Measurements from ENCODE around the gene CARNS1.

The CARNS1 gene

GRCh38 chr11:67433536-67434394 lies 18.3 kb downstream of the CARNS1 start:
- Histone ChIP-seq H3K9me3 (ENCODE audit: control insufficient read depth, low read length) (no peaks in the 10 kb centered on the region), H3K4me1 (no peaks in the 10 kb centered on the region), H3K27ac (no peak overlapping the region), H3K4me3 (ENCODE audit: low read depth, low read length) (no peak overlapping the region), H3K27me3 (ENCODE audit: control insufficient read depth, insufficient read depth, low read length) (no peaks in the 10 kb centered on the region), H3K79me2 (peaks cover 9% of the 10 kb centered on the region), H3K4me2 (ENCODE audit: low read length) (no peak overlapping the region), H2AFZ (no peak overlapping the region), H3K36me3 (ENCODE audit: control insufficient read depth, insufficient read depth, low read length) (no peaks in the 10 kb centered on the region), H3K9ac (no peak overlapping the region)
- no peak for TF ChIP-seq CTCF (IDR thresholded peaks at IDR 0.05)

GRCh38 chr11:67434395-67434881 lies 19.0 kb downstream of the CARNS1 start:
- Histone ChIP-seq H3K9ac (no peak overlapping the region), H3K4me3 (ENCODE audit: low read depth, low read length) (no peak overlapping the region), H3K79me2 (peaks cover 5% of the 10 kb centered on the region), H3K27ac (no peak overlapping the region), H2AFZ (no peak overlapping the region), H3K4me2 (ENCODE audit: low read length) (no peak overlapping the region), H3K27me3 (ENCODE audit: control insufficient read depth, insufficient read depth, low read length) (no peaks in the 10 kb centered on the region), H3K4me1 (no peaks in the 10 kb centered on the region), H3K9me3 (ENCODE audit: control insufficient read depth, low read length) (no peaks in the 10 kb centered on the region), H3K36me3 (ENCODE audit: control insufficient read depth, insufficient read depth, low read length) (no peaks in the 10 kb centered on the region)
- TF ChIP-seq CTCF (IDR thresholded peaks at IDR 0.05): no peak

DNA sequence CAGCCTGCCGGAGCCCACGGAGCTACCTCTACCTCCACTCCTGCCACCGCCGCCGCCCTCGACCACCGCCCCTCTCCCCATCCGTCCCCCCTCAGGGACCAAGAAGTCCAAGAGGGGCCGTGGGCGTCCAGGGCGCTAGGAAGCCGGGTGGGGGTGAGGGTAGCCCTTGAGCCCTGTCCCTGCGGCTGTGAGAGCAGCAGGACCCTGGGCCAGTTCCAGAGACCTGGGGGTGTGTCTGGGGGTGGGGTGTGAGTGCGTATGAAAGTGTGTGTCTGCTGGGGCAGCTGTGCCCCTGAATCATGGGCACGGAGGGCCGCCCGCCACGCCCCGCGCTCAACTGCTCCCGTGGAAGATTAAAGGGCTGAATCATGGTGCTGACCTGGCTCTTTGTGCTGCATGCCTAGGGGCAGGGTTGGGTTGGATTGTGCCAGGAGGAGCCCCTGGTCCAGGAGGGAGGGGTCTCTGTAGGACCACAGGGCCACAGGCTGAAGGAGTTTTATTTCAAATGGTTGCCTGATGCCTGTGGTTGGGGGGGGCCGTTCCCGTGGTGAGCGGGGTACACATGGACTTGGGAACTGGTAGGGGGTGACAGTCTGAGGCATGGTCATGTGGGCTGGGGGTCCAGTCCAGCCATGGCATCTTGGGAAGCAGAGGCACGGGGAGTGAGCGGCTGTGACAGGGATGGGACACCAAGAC lies 19.7 kb downstream of the CARNS1 start:
- Histone ChIP-seq H3K4me2 (ENCODE audit: low read length) (no peak overlapping the region), H3K27ac (no peak overlapping the region), H3K79me2 (peaks cover 2% of the 10 kb centered on the region), H3K36me3 (ENCODE audit: control insufficient read depth, insufficient read depth, low read length) (no peaks in the 10 kb centered on the region), H3K4me1 (no peaks in the 10 kb centered on the region), H3K9ac (no peak overlapping the region), H3K27me3 (ENCODE audit: control insufficient read depth, insufficient read depth, low read length) (no peaks in the 10 kb centered on the region), H3K4me3 (ENCODE audit: low read depth, low read length) (no peak overlapping the region), H3K9me3 (ENCODE audit: control insufficient read depth, low read length) (no peaks in the 10 kb centered on the region), H2AFZ (no peak overlapping the region)
- TF ChIP-seq CTCF (IDR thresholded peaks at IDR 0.05): no peak

DNA sequence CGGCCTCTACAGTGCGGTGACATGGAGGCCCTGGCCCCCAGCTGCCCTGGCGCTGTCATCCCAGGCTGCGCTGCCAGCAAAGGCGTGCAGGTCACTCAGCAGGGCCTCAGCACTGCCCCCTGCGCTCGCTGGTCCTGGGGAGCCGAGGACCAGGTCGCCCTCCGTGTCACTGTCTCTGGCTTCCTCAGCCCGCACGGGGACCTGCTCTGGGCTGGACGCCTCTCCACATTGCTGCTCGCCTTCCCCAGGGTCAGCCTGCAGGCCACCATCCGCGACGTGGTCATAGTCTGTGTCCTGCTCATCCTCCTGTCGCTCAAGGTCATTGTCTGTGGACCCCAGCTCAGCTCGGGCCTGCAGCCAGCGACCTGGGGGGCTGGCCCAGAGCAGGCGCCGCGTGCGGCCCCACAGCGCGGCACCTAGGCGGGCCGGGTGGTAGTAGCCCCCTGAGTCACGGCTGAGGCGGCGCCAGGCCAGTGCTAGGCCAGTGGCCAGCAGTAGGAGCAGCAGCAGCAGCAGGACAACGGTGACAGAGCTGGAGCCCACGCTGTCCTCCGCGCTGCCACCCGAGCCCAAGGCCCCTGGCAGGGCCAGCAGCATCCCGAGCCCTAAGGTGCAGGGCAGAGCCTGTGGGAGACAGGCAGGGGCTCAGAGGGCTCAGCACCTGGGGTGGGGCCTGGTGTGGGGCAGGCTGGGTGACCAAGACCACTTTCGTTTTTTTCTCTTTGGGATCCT lies 20.4 kb downstream of the CARNS1 start:
- H3K4me2 ChIP-seq (ENCODE audit: low read length): no peak overlapping the region
- no peaks in the 10 kb centered on the region for H3K27me3 ChIP-seq (ENCODE audit: control insufficient read depth, insufficient read depth, low read length)
- no peaks in the 10 kb centered on the region for H3K9me3 ChIP-seq (ENCODE audit: control insufficient read depth, low read length)
- no peak overlapping the region for H2AFZ ChIP-seq
- TF ChIP-seq CTCF (IDR thresholded peaks at IDR 0.05): no peak
- H3K79me2 ChIP-seq: no peaks in the 10 kb centered on the region
- H3K4me1 ChIP-seq: no peaks in the 10 kb centered on the region
- H3K4me3 ChIP-seq (ENCODE audit: low read depth, low read length): no peak overlapping the region
- no peak overlapping the region for H3K27ac ChIP-seq
- no peaks in the 10 kb centered on the region for H3K36me3 ChIP-seq (ENCODE audit: control insufficient read depth, insufficient read depth, low read length)
- H3K9ac ChIP-seq: no peak overlapping the region

Measured in parathyroid adenoma (tissue), 2 donors.